GM12878 (cell line): ENCODE data around the gene TPBGL. TPM values are rescaled to one million over a fixed set of nuclear protein-coding genes. Genes with fewer than 3 reads are reported as not detected.

ENCODE experiments used
- ATAC-seq: fragments of 200-7000 bp; cut with Tn5 transposase; 3 replicates; pipeline ENCODE4 v1.9.1; 2020; ENCODE audit warnings: mild to moderate bottlenecking, moderate library complexity
- BruUV-seq: library from RNA; stranded (reverse); fragments of 400-500 nt; replicated peaks from 2 replicates; lab custom pipeline; 2021; lab: Mats Ljungman, UMichigan
- CTCF ChIA-PET: fragments of 300-600 bp; sonication (Branson Sonifier 250); formaldehyde crosslinking; extraction: SDS; loops from one replicate; lab custom pipeline; 2021; ENCODE audit warnings: inconsistent platforms; lab: Yijun Ruan, JAX
- POLR2A ChIA-PET: fragments of 350-600 bp; formaldehyde crosslinking; extraction: SDS; loops from one replicate; lab custom pipeline; 2021; ENCODE audit warnings: inconsistent platforms; lab: Charles Lee
- RAD21 ChIA-PET: fragments of 300-600 bp; sonication (Branson Sonifier 250); formaldehyde crosslinking; loops from one replicate; lab custom pipeline; 2023; ENCODE audit warnings: antibody characterized with exemption; ENCODE audit not compliant: unreplicated experiment; lab: Charles Lee
- SMC1A ChIA-PET: fragments of 300-600 bp; sonication (Branson Sonifier 250); formaldehyde crosslinking; loops from one replicate; lab custom pipeline; 2023; ENCODE audit not compliant: unreplicated experiment, uncharacterized antibody; lab: Charles Lee
- DNase-seq: peaks from one replicate; pipeline ENCODE4 v3.0.0-alpha.2; 2011; ENCODE audit warnings: low read depth, low spot score
- FAIRE-seq: peaks from 3 replicates; lab custom pipeline; 2011; peaks lifted over from hg19 to GRCh38; lab: Jason Lieb, UNC
- H2AFZ ChIP-seq: 2 replicates; pipeline ENCODE4 v1.6.0; 2011; ENCODE audit warnings: low read depth, low read length, control low read depth; ENCODE audit not compliant: control insufficient read depth
- H3K27ac ChIP-seq: 2 replicates; pipeline ENCODE4 v1.5.1; 2011; ENCODE audit warnings: control low read depth; ENCODE audit not compliant: control insufficient read depth, insufficient read depth
- H3K27me3 ChIP-seq, 2 experiments: replicated peaks in 1 of 2; 2 replicates each; pipeline versions ENCODE4 v1.6.0 to v1.6.1; 2011; ENCODE audit warnings: low read length in 1 of 2; ENCODE audit not compliant: control insufficient read depth in 2 of 2, insufficient read depth in 2 of 2
- H3K36me3 ChIP-seq, 2 experiments: 2 replicates each; pipeline ENCODE4 v1.5.1; 2011; ENCODE audit warnings: low read length in 1 of 2; ENCODE audit not compliant: control insufficient read depth in 2 of 2, insufficient read depth in 2 of 2
- H3K4me1 ChIP-seq: 2 replicates; pipeline ENCODE4 v1.6.1; 2011; ENCODE audit warnings: mild to moderate bottlenecking, low read length, moderate library complexity, mixed read lengths; ENCODE audit not compliant: control insufficient read depth, insufficient read depth
- H3K4me2 ChIP-seq: 2 replicates; pipeline ENCODE4 v1.6.0; 2011; ENCODE audit warnings: control low read depth; ENCODE audit not compliant: control insufficient read depth, insufficient read depth
- H3K4me3 ChIP-seq: fragments of 200-600 bp; sonication (generic); 2 replicates; pipeline ENCODE4 v1.5.1; 2016
- H3K79me2 ChIP-seq: 2 replicates; pipeline ENCODE4 v1.6.0; 2011; ENCODE audit warnings: low read length; ENCODE audit not compliant: control insufficient read depth, insufficient read depth
- H3K9ac ChIP-seq: 2 replicates; pipeline ENCODE4 v1.8.0; 2011; ENCODE audit warnings: low read length, control low read depth, mixed read lengths; ENCODE audit not compliant: control insufficient read depth, insufficient read depth
- H3K9me3 ChIP-seq: replicated peaks from 3 replicates; pipeline ENCODE4 v1.5.1; 2011; ENCODE audit warnings: mild to moderate bottlenecking, low read length; ENCODE audit not compliant: control insufficient read depth, insufficient read depth
- H4K20me1 ChIP-seq: 2 replicates; pipeline ENCODE4 v1.6.0; 2011; ENCODE audit not compliant: control insufficient read depth, insufficient read depth
- CHD4 ChIP-seq: fragments of 200-600 bp; sonication (generic); IDR thresholded peaks from 2 replicates; pipeline ENCODE4 v1.6.1; 2016; ENCODE audit warnings: mild to moderate bottlenecking
- CTCF ChIP-seq, 3 experiments: IDR thresholded peaks in 2 of 3; conservative IDR thresholded peaks in 1 of 3; 2 replicates each; pipeline ENCODE4 v1.5.1; 2011; ENCODE audit warnings: low read depth in 3 of 3, low read length in 3 of 3, mild to moderate bottlenecking in 3 of 3, control low read depth in 2 of 3, moderate library complexity in 2 of 3, inconsistent platforms in 1 of 3, mixed read lengths in 1 of 3; ENCODE audit not compliant: control insufficient read depth in 2 of 3, insufficient read depth in 1 of 3; ENCODE audit errors: extremely low read depth in 1 of 3
- JUND ChIP-seq: IDR thresholded peaks from 2 replicates; pipeline ENCODE4 v1.6.1; 2012; ENCODE audit warnings: low read depth, mild to moderate bottlenecking, low read length, improper control_type of control experiment, moderate library complexity
- NBN ChIP-seq: fragments of 450-650 bp; IDR thresholded peaks from 2 replicates; pipeline ENCODE4 v1.6.1; 2016
- PAX5 ChIP-seq: IDR thresholded peaks from 2 replicates; pipeline ENCODE4 v1.6.1; 2011; ENCODE audit warnings: low read depth, low read length, borderline replicate concordance
- PAX8 ChIP-seq: fragments of 450-650 bp; IDR thresholded peaks from 2 replicates; pipeline ENCODE4 v1.6.1; 2017; ENCODE audit warnings: mild to moderate bottlenecking, moderate library complexity
- RAD21 ChIP-seq: IDR thresholded peaks from 2 replicates; pipeline ENCODE4 v1.6.1; 2011; ENCODE audit warnings: mild to moderate bottlenecking, low read depth, low read length, moderate library complexity; ENCODE audit not compliant: insufficient read depth
- ZBED1 ChIP-seq: IDR thresholded peaks from 2 replicates; pipeline ENCODE4 v1.6.1; 2016; ENCODE audit warnings: borderline replicate concordance
- WGBS: methylation state at CpG from one replicate; pipeline ENCODE4 v1.1.6; 2016; ENCODE audit warnings: low lambda C conversion rate; ENCODE audit not compliant: insufficient replicate concordance, insufficient coverage; ENCODE audit errors: missing lambda C conversion rate; 5-methylcytosine and 5-hydroxymethylcytosine counted together
- in situ Hi-C: fragments of 300-500 bp; cut with MboI; formaldehyde crosslinking; loops from 9 replicates; pipeline ENCODE4 v1.14.3; 2018; ENCODE audit warnings: mixed read lengths
- intact Hi-C: fragments of 100-400 bp; cut with micrococcal nuclease; formaldehyde crosslinking; loops from one replicate; pipeline ENCODE4 v1.14.2; 2022; ENCODE audit not compliant: unreplicated experiment
- polyA plus RNA-seq, 11 experiments: library from polyadenylated mRNA; depleted of rRNA in 4 of 11; unstranded in 6 of 11; stranded (reverse) in 5 of 11; fragments of >200 nt; fragmentation: Nextera tagmentation in 4 of 11; fragmentation: Illumina TruSeq in 1 of 11; extraction: Ambion mirVana in 4 of 11; extraction: Trizol in 1 of 11; gene quantifications; 1 replicate in 1 of 11; 2 replicates in 10 of 11; pipeline versions ENCODE4 v1.2.1 to v1.2.3, GENCODE V29; 2011 to 2016; ENCODE audit warnings: inconsistent platforms in 2 of 11, missing spikeins in 2 of 11, low read depth in 1 of 11
- total RNA-seq, 4 experiments: library from RNA; depleted of rRNA in 3 of 4; stranded (reverse); fragments of >200 nt in 3 of 4; fragmentation: Illumina TruSeq in 1 of 4; extraction: Trizol in 1 of 4; gene quantifications; 2 replicates each; pipeline versions ENCODE4 v1.2.1 to v1.2.3, GENCODE V29; 2013 to 2021
- TF ChIP-seq, protein P1 (sequence below): fragments of 450-650 bp; IDR thresholded peaks from 2 replicates; pipeline ENCODE4 v1.6.1; 2017; ENCODE audit warnings: borderline replicate concordance

The TPBGL gene
- total and polyA plus RNA-seq, 10 of the 15 experiments (the other 5 are each of a cell fraction or from before 2014, with no cell fraction given) = not detected

GRCh38 chr11:75280770-75281468, 40.3 kb downstream of the TPBGL start (continued):
- TF ChIP-seq, protein P1, sequence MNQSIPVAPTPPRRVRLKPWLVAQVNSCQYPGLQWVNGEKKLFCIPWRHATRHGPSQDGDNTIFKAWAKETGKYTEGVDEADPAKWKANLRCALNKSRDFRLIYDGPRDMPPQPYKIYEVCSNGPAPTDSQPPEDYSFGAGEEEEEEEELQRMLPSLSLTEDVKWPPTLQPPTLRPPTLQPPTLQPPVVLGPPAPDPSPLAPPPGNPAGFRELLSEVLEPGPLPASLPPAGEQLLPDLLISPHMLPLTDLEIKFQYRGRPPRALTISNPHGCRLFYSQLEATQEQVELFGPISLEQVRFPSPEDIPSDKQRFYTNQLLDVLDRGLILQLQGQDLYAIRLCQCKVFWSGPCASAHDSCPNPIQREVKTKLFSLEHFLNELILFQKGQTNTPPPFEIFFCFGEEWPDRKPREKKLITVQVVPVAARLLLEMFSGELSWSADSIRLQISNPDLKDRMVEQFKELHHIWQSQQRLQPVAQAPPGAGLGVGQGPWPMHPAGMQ = no peak
- TF ChIP-seq PAX8 = no peak
- no peak for TF ChIP-seq ZBED1
- TF ChIP-seq CTCF (IDR thresholded peaks at IDR 0.05 in 2 of 3, conservative IDR thresholded peaks at IDR 0.05 in 1 of 3; ENCODE audit: control insufficient read depth in 2 of 3, extremely low read depth in 1 of 3, insufficient read depth in 1 of 3, low read depth in 3 of 3, low read length in 3 of 3) = no peak
- no peak for TF ChIP-seq PAX5
- TF ChIP-seq, all 136 proteins: peak for 0

DNA sequence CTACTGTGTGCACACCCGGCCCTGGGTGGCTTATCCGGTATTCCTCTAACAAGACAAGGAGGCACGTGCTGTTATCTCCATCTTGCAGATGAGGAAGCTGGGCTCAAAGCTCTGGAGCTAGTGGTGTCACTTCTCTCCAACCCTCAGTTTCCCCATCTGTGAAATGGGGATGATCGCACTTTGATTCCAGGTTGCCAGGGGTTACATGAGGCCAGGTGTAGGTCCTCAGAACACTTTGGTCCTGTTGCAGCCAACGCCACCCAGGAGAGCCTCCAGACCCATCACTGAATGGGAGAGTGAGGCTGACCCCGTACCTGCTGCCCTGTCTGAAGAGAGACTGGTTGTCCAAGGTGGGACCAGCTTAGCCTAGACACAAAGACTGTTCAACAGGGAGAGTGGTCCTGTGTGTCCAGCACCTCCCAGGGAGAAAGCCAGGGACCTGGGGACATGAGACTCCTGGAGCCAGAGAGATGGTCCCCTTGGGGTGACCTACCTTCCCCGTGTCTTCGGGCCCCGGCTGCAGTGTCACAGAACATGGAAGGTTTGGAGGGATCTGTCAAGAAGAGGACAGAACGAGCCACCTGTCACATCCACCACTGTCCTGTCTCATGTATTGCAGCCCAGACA, 41.0 kb downstream of the TPBGL start:
- in situ Hi-C loops (no loop called here), intact Hi-C loops (loop anchor here (5.0 kb wide), 1 partner anchor 251 kb away; no protein-coding TSS in a partner anchor)
- no peak overlapping the region for H3K4me2 ChIP-seq
- H3K4me1 ChIP-seq = no peaks in the 10 kb centered on the region
- H3K27ac ChIP-seq = no peak overlapping the region
- H3K27me3 ChIP-seq = no peaks in the 10 kb centered on the region; a peak in 1 of 4 replicates
- H3K36me3 ChIP-seq = peaks cover 0 to 2% of the 10 kb centered on the region in 2 experiments; a peak in 2 of 4 replicates
- H3K9me3 ChIP-seq = no peaks in the 10 kb centered on the region
- H2AFZ ChIP-seq = no peak overlapping the region
- H3K79me2 ChIP-seq = no peaks in the 10 kb centered on the region
- RAD21 ChIA-PET = interaction anchor here (0.8 to 6.9 kb wide), 3 partner anchors 45 to 104 kb away, joined by 3 to 118 read pairs (median 8); no protein-coding TSS in a partner anchor
- 26% methylated on average over 10 of the region's 10 CpGs for WGBS
- H4K20me1 ChIP-seq = no peaks in the 10 kb centered on the region
- FAIRE-seq = no peak
- no peak for DNase-seq
- no peak overlapping the region for H3K4me3 ChIP-seq
- TF ChIP-seq NBN = no peak
- no peak for TF ChIP-seq RAD21
- TF ChIP-seq JUND = no peak
- no peak for TF ChIP-seq CHD4
- no peak for ATAC-seq
- CTCF ChIA-PET = interaction anchor here (2.2 to 16.9 kb wide), 3 partner anchors 58 to 163 kb away, joined by 8 to 406 read pairs (median 36); no protein-coding TSS in a partner anchor
- SMC1A ChIA-PET = interaction anchor here (0.8 to 4.0 kb wide), 4 partner anchors 48 to 107 kb away, joined by 3 to 89 read pairs (median 16); no protein-coding TSS in a partner anchor
- POLR2A ChIA-PET = no interaction called here
- H3K9ac ChIP-seq = no peak overlapping the region
- BruUV-seq = no TSS peak
